Measurements from ENCODE around the gene PICK1.

Gene PICK1

DNA sequence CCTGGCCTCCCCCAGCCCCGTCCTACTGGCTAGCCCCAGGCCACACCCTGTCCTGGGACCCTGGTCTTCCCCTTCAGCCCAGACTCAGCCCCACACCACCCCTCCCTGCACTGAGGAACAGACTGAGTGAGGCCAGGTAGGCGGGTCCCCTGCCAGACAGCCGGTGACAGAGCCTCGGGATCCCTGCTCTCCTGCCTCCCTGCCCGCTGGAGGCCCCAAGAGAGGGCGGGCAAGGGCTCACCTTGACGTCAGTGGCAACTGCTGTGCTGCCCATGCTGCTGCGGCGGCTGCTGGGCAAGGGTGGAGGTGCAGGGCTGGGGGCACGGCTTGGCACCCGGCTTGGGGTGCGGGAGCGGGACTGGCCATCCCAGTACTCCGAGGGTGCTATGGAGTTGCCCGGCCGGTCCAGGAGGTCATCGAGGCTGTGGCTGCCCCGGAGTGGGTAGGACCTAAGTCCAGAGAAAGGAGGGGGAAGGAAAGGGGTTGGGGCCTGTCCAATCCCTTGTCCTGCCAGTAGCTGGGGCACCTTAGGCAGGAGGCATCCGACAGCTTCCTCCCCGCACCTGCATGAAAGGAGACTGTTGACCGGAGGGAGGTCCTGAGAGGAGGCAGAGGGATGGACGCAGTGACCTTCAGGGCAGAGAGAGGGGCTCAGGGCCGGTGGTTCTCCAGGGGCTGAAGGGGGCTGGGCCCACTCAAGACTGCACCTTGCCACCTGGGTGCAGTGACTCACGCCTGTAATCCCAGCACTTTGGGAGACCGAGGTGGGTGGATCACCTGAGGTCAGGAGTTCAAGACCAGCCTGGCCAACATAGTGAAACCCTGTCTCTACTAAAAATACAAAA is 29.0 kb downstream of the PICK1 start:
- TF ChIP-seq POLR2AphosphoS5 (IDR thresholded peaks at IDR 0.05; ENCODE audit: low read depth, low read length), result no peak
- no peak for TF ChIP-seq TAF1 (IDR thresholded peaks at IDR 0.05; ENCODE audit: borderline replicate concordance, insufficient read depth, low read length)
- TF ChIP-seq SIN3A (IDR thresholded peaks at IDR 0.05; ENCODE audit: borderline replicate concordance, insufficient read depth, low read length), result no peak
- no peak for TF ChIP-seq FOXP2 (optimal IDR thresholded peaks at IDR 0.05; ENCODE audit: borderline replicate concordance, extremely low read depth, extremely low read length, insufficient read depth)
- TF ChIP-seq, protein P1, sequence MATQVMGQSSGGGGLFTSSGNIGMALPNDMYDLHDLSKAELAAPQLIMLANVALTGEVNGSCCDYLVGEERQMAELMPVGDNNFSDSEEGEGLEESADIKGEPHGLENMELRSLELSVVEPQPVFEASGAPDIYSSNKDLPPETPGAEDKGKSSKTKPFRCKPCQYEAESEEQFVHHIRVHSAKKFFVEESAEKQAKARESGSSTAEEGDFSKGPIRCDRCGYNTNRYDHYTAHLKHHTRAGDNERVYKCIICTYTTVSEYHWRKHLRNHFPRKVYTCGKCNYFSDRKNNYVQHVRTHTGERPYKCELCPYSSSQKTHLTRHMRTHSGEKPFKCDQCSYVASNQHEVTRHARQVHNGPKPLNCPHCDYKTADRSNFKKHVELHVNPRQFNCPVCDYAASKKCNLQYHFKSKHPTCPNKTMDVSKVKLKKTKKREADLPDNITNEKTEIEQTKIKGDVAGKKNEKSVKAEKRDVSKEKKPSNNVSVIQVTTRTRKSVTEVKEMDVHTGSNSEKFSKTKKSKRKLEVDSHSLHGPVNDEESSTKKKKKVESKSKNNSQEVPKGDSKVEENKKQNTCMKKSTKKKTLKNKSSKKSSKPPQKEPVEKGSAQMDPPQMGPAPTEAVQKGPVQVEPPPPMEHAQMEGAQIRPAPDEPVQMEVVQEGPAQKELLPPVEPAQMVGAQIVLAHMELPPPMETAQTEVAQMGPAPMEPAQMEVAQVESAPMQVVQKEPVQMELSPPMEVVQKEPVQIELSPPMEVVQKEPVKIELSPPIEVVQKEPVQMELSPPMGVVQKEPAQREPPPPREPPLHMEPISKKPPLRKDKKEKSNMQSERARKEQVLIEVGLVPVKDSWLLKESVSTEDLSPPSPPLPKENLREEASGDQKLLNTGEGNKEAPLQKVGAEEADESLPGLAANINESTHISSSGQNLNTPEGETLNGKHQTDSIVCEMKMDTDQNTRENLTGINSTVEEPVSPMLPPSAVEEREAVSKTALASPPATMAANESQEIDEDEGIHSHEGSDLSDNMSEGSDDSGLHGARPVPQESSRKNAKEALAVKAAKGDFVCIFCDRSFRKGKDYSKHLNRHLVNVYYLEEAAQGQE (IDR thresholded peaks at IDR 0.05; ENCODE audit: insufficient read depth in 1 of 2, low read depth in 2 of 2, low read length in 2 of 2), result no peak

DNA sequence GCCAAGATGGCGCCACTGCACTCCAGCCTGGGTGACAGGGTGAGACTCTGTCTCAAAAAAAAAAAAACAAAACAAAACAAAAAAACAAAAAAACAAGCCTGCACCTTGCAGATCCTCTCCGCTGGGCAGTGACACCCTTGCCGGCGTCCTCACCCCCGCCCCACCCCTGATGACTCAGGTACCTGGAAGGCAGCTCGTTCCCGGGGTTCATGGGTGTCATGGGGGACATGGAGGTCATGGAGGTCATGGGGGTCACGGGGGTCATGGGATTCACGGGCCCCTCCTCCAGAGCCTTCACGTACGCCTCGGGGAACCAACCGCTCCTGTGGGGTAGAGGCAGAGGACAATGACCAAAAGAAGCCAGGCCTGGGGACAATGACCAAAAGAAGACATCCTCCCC is 29.7 kb downstream of the PICK1 start:
- no peak for TF ChIP-seq FOXP2 (optimal IDR thresholded peaks at IDR 0.05; ENCODE audit: borderline replicate concordance, extremely low read depth, extremely low read length, insufficient read depth)
- no peak for TF ChIP-seq POLR2AphosphoS5 (IDR thresholded peaks at IDR 0.05; ENCODE audit: low read depth, low read length)
- TF ChIP-seq SIN3A (IDR thresholded peaks at IDR 0.05; ENCODE audit: borderline replicate concordance, insufficient read depth, low read length), result no peak
- no peak for TF ChIP-seq TAF1 (IDR thresholded peaks at IDR 0.05; ENCODE audit: borderline replicate concordance, insufficient read depth, low read length)

DNA sequence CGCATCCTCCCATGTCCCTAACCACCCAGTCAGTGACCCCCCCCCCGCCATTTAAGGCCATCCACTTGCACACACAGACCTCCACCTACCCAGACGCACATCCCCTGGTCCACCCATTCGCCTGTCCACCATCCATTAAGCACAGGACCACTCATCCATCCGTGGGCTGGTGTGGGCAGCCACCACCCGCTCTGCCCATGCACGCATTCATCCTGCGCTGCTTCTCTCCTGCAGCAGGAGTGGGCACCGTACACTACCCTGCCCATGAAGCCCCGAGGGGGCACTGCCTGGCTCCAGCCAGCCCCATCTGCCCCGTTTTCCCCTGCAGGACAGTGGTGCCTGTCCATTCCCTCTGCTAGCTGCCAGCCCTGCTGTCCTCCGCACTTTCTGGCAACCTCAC is 30.7 kb downstream of the PICK1 start:
- no peak for TF ChIP-seq POLR2AphosphoS5 (IDR thresholded peaks at IDR 0.05; ENCODE audit: low read depth, low read length)
- no peak for TF ChIP-seq TAF1 (IDR thresholded peaks at IDR 0.05; ENCODE audit: borderline replicate concordance, insufficient read depth, low read length)
- TF ChIP-seq SIN3A (IDR thresholded peaks at IDR 0.05; ENCODE audit: borderline replicate concordance, insufficient read depth, low read length), result no peak
- TF ChIP-seq, protein P1 (IDR thresholded peaks at IDR 0.05; ENCODE audit: insufficient read depth in 1 of 2, low read depth in 2 of 2, low read length in 2 of 2), result no peak
- no peak for TF ChIP-seq FOXP2 (optimal IDR thresholded peaks at IDR 0.05; ENCODE audit: borderline replicate concordance, extremely low read depth, extremely low read length, insufficient read depth)

DNA sequence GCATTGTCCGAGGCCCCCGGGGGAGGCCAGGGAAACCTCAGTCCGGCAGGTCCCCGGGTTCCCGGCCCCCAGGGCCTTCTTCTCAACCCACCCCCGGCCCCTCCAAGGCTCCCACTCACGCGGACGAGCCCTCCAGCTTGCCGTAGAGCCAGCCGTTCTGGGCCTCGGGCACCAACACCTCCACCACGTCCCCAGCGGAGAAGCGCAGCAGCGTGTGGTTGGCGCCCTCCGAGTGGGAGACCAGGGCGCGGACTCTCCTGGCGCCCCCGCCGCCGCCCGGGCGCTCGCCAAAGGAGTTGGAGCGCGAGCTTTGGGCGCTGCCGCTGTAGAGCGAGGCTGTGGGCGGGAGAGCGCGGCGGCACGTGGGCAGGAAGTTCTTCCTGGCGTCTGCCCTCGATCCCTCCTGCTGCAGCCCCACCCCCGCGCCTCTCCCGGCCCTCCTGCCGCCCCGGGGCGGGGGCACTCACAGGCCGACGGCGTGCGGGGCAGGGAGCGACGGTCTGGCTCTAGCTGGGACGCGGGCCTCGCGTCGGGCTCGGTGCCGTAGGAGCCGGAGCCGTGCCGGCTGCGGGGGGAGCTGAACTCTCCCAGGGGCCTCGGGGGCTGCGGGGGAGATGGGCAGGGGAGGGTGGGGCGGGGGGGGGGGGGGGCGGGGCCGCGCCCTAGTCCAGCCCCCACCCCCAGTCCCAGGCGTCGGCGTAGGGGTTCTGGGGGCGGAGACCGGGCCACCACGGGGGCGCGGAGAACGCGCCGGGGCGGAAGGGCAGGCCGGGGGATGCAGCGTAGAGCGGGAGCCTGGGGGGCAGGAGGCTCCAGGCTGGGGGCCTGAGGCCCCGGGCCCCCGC is 31.6 kb downstream of the PICK1 start:
- TF ChIP-seq TAF1 (IDR thresholded peaks at IDR 0.05; ENCODE audit: borderline replicate concordance, insufficient read depth, low read length), result no peak
- TF ChIP-seq FOXP2 (optimal IDR thresholded peaks at IDR 0.05; ENCODE audit: borderline replicate concordance, extremely low read depth, extremely low read length, insufficient read depth), result peak; percentile 69

DNA sequence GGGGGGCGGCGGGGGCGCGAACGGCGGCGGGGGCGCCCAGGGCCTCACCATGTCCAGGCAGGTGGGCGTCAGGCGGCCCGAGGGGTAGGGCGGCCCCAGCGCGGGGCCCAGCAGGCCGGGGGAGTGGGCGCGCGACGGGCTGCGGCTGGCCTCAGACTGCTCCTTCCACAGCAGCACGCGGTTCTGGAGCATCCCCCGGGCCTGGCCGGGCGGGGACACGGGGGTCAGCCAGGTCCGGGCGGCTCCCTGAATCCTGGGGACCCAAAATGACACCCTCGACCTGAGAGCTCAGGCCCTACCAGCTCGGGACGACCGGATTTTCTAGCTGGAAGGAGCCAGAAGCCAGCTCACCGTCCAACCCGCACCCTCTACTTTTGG is 32.3 kb downstream of the PICK1 start:
- TF ChIP-seq, protein P1 (IDR thresholded peaks at IDR 0.05; ENCODE audit: insufficient read depth in 1 of 2, low read depth in 2 of 2, low read length in 2 of 2), result no peak
- TF ChIP-seq TAF1 (IDR thresholded peaks at IDR 0.05; ENCODE audit: borderline replicate concordance, insufficient read depth, low read length) (no peak), POLR2AphosphoS5 (IDR thresholded peaks at IDR 0.05; ENCODE audit: low read depth, low read length) (no peak), SIN3A (IDR thresholded peaks at IDR 0.05; ENCODE audit: borderline replicate concordance, insufficient read depth, low read length) (no peak), FOXP2 (optimal IDR thresholded peaks at IDR 0.05; ENCODE audit: borderline replicate concordance, extremely low read depth, extremely low read length, insufficient read depth) (no peak)
